Aorta (tissue), 5 donors: Measurements from ENCODE around the gene KRTAP5-1. TPM values are rescaled to one million over a fixed set of nuclear protein-coding genes. Genes with fewer than 3 reads are reported as not detected.
"Not testable (repeated sequence)": the region's sequence is repeated elsewhere in the genome, so short reads cannot be mapped to it uniquely, and the experiment has no call there.

Experiments
- ATAC-seq: fragments of 200-7000 bp; cut with Tn5 transposase; one replicate; pipeline ENCODE4 v1.9.1; 2022; ENCODE audit warnings: moderate library complexity; ENCODE audit not compliant: low FRiP score
- DNase-seq, 2 donors: peaks; one replicate each; pipeline ENCODE4 v3.0.0-alpha.2; 2020
- H3K27ac ChIP-seq, 2 donors: one replicate each; pipeline ENCODE4 v1.5.1; 2013; ENCODE audit warnings: low read length in 2 of 2, mild to moderate bottlenecking in 2 of 2, moderate library complexity in 2 of 2, control low read depth in 1 of 2, inconsistent platforms in 1 of 2, low read depth in 1 of 2
- H3K27me3 ChIP-seq, 2 donors: one replicate each; pipeline ENCODE4 v1.6.1; 2013; ENCODE audit warnings: control low read depth in 1 of 2, low read length in 1 of 2, mild to moderate bottlenecking in 1 of 2, moderate library complexity in 1 of 2; ENCODE audit not compliant: insufficient read depth in 2 of 2, control insufficient read depth in 1 of 2
- H3K36me3 ChIP-seq, 2 donors: one replicate each; pipeline ENCODE4 v1.6.1; 2013; ENCODE audit warnings: control low read depth in 1 of 2, low read length in 1 of 2, mild to moderate bottlenecking in 1 of 2; ENCODE audit not compliant: insufficient read depth in 2 of 2, control insufficient read depth in 1 of 2
- H3K4me1 ChIP-seq, 2 donors: one replicate each; pipeline ENCODE4 v1.6.1; 2013; ENCODE audit warnings: low read length in 2 of 2, control low read depth in 1 of 2, mild to moderate bottlenecking in 1 of 2, moderate library complexity in 1 of 2; ENCODE audit not compliant: insufficient read depth in 2 of 2, control insufficient read depth in 1 of 2
- H3K4me3 ChIP-seq, 2 donors: one replicate each; pipeline ENCODE4 v1.5.1; 2013; ENCODE audit warnings: low read length in 2 of 2, control low read depth in 1 of 2, mild to moderate bottlenecking in 1 of 2
- H3K9me3 ChIP-seq: one replicate; pipeline ENCODE4 v1.6.1; 2013; ENCODE audit warnings: mild to moderate bottlenecking, low read length; ENCODE audit not compliant: control insufficient read depth
- WGBS, 2 donors: extraction: QIAGEN DNeasy Blood & Tissue Kit; methylation state at CpG; one replicate each; pipeline ENCODE4 v1.1.7; 2013; 5-methylcytosine and 5-hydroxymethylcytosine counted together
- intact Hi-C, 2 donors: fragments of 100-400 bp; cut with DNase I; formaldehyde crosslinking; loops; one replicate each; pipeline versions ENCODE4 v1.14.2 to v1.15.0; 2022
- polyA plus RNA-seq, 2 donors: library from polyadenylated mRNA; stranded (reverse); fragments of 200-250 nt; gene quantifications; one replicate each; pipeline ENCODE4 v1.2.3, GENCODE V29; 2013
- total RNA-seq, 2 donors: library from RNA; stranded (reverse); fragmentation: NEBNext Ultra II Directional; extraction: Animal tissue kit (Norgen Biotek cat#: 25700); gene quantifications; one replicate each; pipeline ENCODE4 v1.2.1, GENCODE V29; 2021
- donor health status: healthy with polysubstance abuse.
- donor health status: Bipolar disorder and iron deficiency.
- donor health status: DM: no; HTN: no; CAD: no.
- donor health status: DM: no; HTN: no; CAD: no.
- donor health status: DM: yes; HTN: yes; CAD: no.

The KRTAP5-1 gene
- total and polyA plus RNA-seq, 4 donors: not detected

GRCh38 chr11:1624621-1625020 lies 39.5 kb upstream of the KRTAP5-1 start:
- intact Hi-C loops: loop anchor here (5.0 kb wide), 1 partner anchor 77 kb away; no protein-coding TSS in a partner anchor
- no peak overlapping the region for H3K27ac ChIP-seq
- no peak for DNase-seq
- no peak overlapping the region for H3K4me3 ChIP-seq
- H3K4me1 ChIP-seq: no peaks in the 10 kb centered on the region
- H3K27me3 ChIP-seq: no peaks in the 10 kb centered on the region
- H3K9me3 ChIP-seq: no peaks in the 10 kb centered on the region
- H3K36me3 ChIP-seq: no peaks in the 10 kb centered on the region
- WGBS, 2 donors: 77 to 79% methylated on average over 16 of the region's 16 CpGs
- no peak for ATAC-seq

- no peak overlapping the region for H3K4me3 ChIP-seq
- no peaks in the 10 kb centered on the region for H3K4me1 ChIP-seq
- H3K27ac ChIP-seq: no peak overlapping the region
- no peaks in the 10 kb centered on the region for H3K9me3 ChIP-seq
- ATAC-seq (no peak), DNase-seq (no peak)
- intact Hi-C loops: no loop called here
- no peaks in the 10 kb centered on the region for H3K36me3 ChIP-seq
- no peaks in the 10 kb centered on the region for H3K27me3 ChIP-seq
- WGBS, 2 donors: 76 to 82% methylated on average over 9 of the region's 9 CpGs
Measured at GRCh38 chr11:1623716-1624115, 38.6 kb upstream of the KRTAP5-1 start.

- WGBS, 2 donors: 54 to 56% methylated on average over 1 of the region's 1 CpG
- intact Hi-C loops: no loop called here
Measured at GRCh38 chr11:1622086-1622485, 37.0 kb upstream of the KRTAP5-1 start, which contains the start of gene KRTAP5-4. Gene KRTAP5-4, minus strand, starts transcription at chr11:1622138. Its CDS starts 45 bp downstream, at chr11:1622093.

GRCh38 chr11:1619449-1619848 lies 34.4 kb upstream of the KRTAP5-1 start:
- ATAC-seq: no peak
- intact Hi-C loops: no loop called here

More at GRCh38 chr11:1622086-1622485, 37.0 kb upstream of the KRTAP5-1 start, which contains the start of gene KRTAP5-4:
- DNase-seq (no peak), ATAC-seq (no peak)
- no peak within 1 kb of the TSS for H3K4me3 ChIP-seq
- H3K27me3 ChIP-seq: no peaks in the 10 kb centered on the region
- no peaks in the 10 kb centered on the region for H3K4me1 ChIP-seq
- no peaks in the 10 kb centered on the region for H3K36me3 ChIP-seq
- no peak within 1 kb of the TSS for H3K27ac ChIP-seq
- peaks cover 1% of the 10 kb centered on the region for H3K9me3 ChIP-seq

GRCh38 chr11:1618231-1618630 lies 33.1 kb upstream of the KRTAP5-1 start:
- H3K27me3 ChIP-seq: no peaks in the 10 kb centered on the region
- ATAC-seq: no peak
- 78 to 82% methylated on average over 10 of the region's 10 CpGs for WGBS, 2 donors

More at GRCh38 chr11:1619449-1619848, 34.4 kb upstream of the KRTAP5-1 start:
- Histone ChIP-seq H3K4me3 (no peak overlapping the region), H3K27ac (no peak overlapping the region), H3K36me3 (no peaks in the 10 kb centered on the region), H3K4me1 (no peaks in the 10 kb centered on the region), H3K27me3 (no peaks in the 10 kb centered on the region), H3K9me3 (peaks cover 1% of the 10 kb centered on the region)
- no peak for DNase-seq
- 32 to 42% methylated on average over 10 of the region's 10 CpGs for WGBS, 2 donors

GRCh38 chr11:1608363-1608762 lies 23.3 kb upstream of the KRTAP5-1 start, which contains the start of gene KRTAP5-3:
Gene KRTAP5-3, minus strand, starts transcription at chr11:1608463. Its CDS starts 78 bp downstream, at chr11:1608385.
- Histone ChIP-seq H3K36me3 (no peaks in the 10 kb centered on the region), H3K4me1 (no peaks in the 10 kb centered on the region), H3K27me3 (no peaks in the 10 kb centered on the region), H3K27ac (no peak within 1 kb of the TSS), H3K4me3 (no peak within 1 kb of the TSS), H3K9me3 (no peaks in the 10 kb centered on the region)
- WGBS, 2 donors: 77 to 78% methylated on average over 4 of the region's 4 CpGs
- intact Hi-C loops: no loop called here
- ATAC-seq: no peak
- DNase-seq: no peak

More at GRCh38 chr11:1618231-1618630, 33.1 kb upstream of the KRTAP5-1 start:
- Histone ChIP-seq H3K9me3 (peaks cover 1% of the 10 kb centered on the region), H3K27ac (no peak overlapping the region), H3K36me3 (no peaks in the 10 kb centered on the region), H3K4me1 (no peaks in the 10 kb centered on the region), H3K4me3 (no peak overlapping the region)
- intact Hi-C loops: no loop called here
- DNase-seq: no peak

- H3K4me3 ChIP-seq, H3K9me3 ChIP-seq, ATAC-seq, H3K4me1 ChIP-seq, H3K27ac ChIP-seq, H3K36me3 ChIP-seq, H3K27me3 ChIP-seq, DNase-seq, intact Hi-C loops: not testable (repeated sequence)
- WGBS, 2 donors: 55 to 57% methylated on average over 5 of the region's 5 CpGs
Measured at GRCh38 chr11:1607901-1608300, 22.8 kb upstream of the KRTAP5-1 start.

- peak; percentile 36 for ATAC-seq
- H3K4me1 ChIP-seq, H3K27ac ChIP-seq, intact Hi-C loops, H3K4me3 ChIP-seq, DNase-seq, H3K27me3 ChIP-seq, H3K9me3 ChIP-seq, H3K36me3 ChIP-seq: not testable (repeated sequence)
- 35 to 44% methylated on average over 18 of the region's 18 CpGs for WGBS, 2 donors
Measured at GRCh38 chr11:1607156-1607845, 22.2 kb upstream of the KRTAP5-1 start.

GRCh38 chr11:1605923-1606322 lies 20.8 kb upstream of the KRTAP5-1 start:
- H3K9me3 ChIP-seq, DNase-seq, H3K27ac ChIP-seq, H3K36me3 ChIP-seq, H3K4me3 ChIP-seq, ATAC-seq, intact Hi-C loops, H3K4me1 ChIP-seq, H3K27me3 ChIP-seq: not testable (repeated sequence)
- 82 to 89% methylated on average over 13 of the region's 13 CpGs for WGBS, 2 donors
